ENCODE data around the gene DKK1. TPM values are rescaled to one million over a fixed set of nuclear protein-coding genes. Genes with fewer than 3 reads are reported as not detected.

Gene DKK1
- total RNA-seq, 2 experiments from 2014 or later = not detected

DNA sequence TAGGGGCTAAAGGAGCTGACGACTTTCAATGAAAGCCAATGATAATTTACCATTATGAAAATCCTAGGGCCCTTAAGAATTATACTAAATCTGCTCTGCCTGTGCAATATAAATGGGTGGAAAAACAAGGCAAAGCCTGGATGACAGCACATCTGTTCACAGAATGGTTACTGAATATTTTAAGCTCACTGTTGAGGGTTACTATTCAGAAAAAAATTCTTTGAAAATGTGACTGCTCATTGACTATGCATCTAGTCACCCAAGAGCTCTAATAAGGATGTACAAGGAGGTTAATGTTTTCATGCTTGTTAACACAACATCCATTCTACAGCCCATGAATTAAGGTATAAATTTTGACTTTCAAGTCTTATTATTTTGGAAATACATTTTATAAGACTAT lies 8.9 kb downstream of the DKK1 start:
- H3K36me3 Mint-ChIP-seq = no peaks in the 10 kb centered on the region
- no peak overlapping the region for H3K4me3 Mint-ChIP-seq
- no peak for DNase-seq
- POLR2A ChIA-PET = no interaction called here
- H3K27ac Mint-ChIP-seq = no peak overlapping the region
- CTCF ChIA-PET = no interaction called here
- intact Hi-C loops (cut with micrococcal nuclease) = no loop called here
- H3K27me3 Mint-ChIP-seq = no peaks in the 10 kb centered on the region
- H3K9me3 Mint-ChIP-seq = no peaks in the 10 kb centered on the region
- H3K4me1 Mint-ChIP-seq (ENCODE audit: low read depth) = no peaks in the 10 kb centered on the region

DNA sequence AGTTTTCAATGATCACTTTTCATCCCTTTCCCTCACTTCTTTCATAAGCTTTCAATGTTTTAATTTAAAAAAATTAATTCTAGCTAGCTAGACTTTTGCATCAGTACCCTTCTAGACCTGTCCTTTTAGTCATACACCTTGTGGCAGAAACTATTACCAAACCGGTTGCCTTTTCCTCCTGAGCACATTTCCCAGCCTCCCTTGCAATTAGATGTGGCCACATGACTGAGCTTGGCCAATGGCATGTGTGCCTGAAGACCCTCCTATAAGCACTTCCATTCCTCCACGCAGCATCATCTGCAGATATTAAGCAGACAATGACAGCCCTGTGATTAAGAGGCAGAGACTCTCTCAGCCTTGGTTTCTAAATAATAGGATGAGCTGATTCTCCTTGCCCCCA lies 12.3 kb downstream of the DKK1 start:
- ChIA-PET POLR2A (no interaction called here), CTCF (no interaction called here)
- Mint-ChIP-seq H3K27ac (no peak overlapping the region), H3K4me1 (ENCODE audit: low read depth) (no peaks in the 10 kb centered on the region), H3K27me3 (no peaks in the 10 kb centered on the region), H3K36me3 (no peaks in the 10 kb centered on the region), H3K9me3 (no peaks in the 10 kb centered on the region), H3K4me3 (no peak overlapping the region)
- no peak for DNase-seq
- intact Hi-C loops (cut with micrococcal nuclease) = no loop called here

DNA sequence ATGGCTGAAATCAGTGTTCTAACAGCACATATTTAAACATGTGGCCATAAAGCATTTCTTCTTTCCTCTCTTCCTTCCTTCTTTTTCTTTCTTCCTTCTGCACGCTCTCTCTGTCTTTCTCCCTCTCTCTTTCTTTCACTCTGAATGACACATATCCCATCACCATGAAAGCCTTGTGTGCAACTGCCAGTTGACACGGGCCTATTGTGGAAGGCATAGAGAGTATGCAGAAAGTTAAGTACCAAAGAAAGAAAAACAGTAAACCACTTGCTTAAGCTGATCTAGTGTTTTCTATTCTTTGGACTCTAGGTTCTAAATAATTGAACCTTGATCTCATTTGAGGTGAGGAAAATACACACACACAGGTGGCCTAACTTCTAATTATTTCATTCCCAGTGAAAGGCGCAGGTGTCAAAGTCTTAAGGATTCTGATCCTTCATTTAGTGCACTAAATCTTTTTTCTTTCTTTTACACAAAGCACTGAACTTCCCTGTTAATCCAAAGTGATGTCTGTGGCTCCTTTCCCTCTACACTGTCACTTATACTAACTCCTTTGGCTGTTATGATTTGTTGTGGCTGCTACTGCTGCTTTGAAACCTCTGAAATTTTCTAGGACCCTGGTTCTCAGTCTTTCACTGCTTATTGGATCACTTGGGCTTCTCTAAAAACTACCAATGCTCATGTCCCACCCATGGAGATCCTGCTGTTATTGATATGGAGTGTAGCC lies 17.7 kb downstream of the DKK1 start:
- CTCF ChIA-PET = interaction anchor here (0.6 kb wide), 1 partner anchor 1218 kb away, joined by 3 read pairs; no protein-coding TSS in a partner anchor
- H3K9me3 Mint-ChIP-seq = no peaks in the 10 kb centered on the region
- H3K36me3 Mint-ChIP-seq = no peaks in the 10 kb centered on the region
- no peak for DNase-seq
- no peaks in the 10 kb centered on the region for H3K27me3 Mint-ChIP-seq
- POLR2A ChIA-PET = no interaction called here
- no peak overlapping the region for H3K27ac Mint-ChIP-seq
- no peaks in the 10 kb centered on the region for H3K4me1 Mint-ChIP-seq (ENCODE audit: low read depth)
- intact Hi-C loops (cut with micrococcal nuclease) = no loop called here
- H3K4me3 Mint-ChIP-seq = no peak overlapping the region

DNA sequence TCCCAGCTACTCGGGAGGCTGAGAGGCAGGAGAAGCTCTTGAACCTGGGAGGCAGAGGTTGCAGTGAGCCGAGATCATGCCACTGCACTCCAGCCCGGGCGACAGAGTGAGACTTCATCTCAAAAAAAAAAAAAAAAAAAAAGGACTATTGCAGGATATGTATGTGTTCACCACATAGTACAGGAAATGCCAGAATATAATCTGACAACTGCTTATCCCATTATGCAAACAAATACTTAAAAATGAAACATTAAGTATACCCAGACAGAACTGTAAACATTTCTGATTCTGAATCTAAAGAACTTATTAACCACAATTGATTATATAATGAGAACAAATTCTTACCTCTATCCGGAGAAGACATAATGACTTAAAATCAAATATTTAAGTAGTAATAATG lies 18.7 kb downstream of the DKK1 start:
- no peak overlapping the region for H3K27ac Mint-ChIP-seq
- H3K9me3 Mint-ChIP-seq = no peaks in the 10 kb centered on the region
- no peaks in the 10 kb centered on the region for H3K36me3 Mint-ChIP-seq
- H3K27me3 Mint-ChIP-seq = no peaks in the 10 kb centered on the region
- intact Hi-C loops (cut with micrococcal nuclease) = no loop called here
- POLR2A ChIA-PET = no interaction called here
- DNase-seq = no peak
- no peak overlapping the region for H3K4me3 Mint-ChIP-seq
- CTCF ChIA-PET = no interaction called here
- H3K4me1 Mint-ChIP-seq (ENCODE audit: low read depth) = no peaks in the 10 kb centered on the region

DNA sequence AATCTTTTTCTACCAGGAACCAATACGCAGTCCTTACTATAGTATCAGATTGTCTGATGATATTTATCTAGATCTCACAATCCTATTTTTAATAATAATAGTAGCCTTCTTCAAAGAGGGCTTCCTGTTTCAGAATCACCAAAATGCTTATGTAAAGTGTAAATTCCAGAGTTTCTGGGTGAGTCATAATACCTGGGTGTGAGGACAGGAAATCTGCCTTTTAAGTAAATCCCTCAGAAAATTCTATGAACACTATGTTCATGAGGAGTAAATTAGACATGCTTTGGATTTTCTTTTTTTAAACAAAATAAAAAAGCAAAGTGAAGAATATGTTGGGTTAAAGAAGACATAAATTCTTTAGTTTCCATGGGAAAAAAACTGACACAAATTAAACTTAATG lies 20.5 kb downstream of the DKK1 start:
- no peak for DNase-seq
- Mint-ChIP-seq H3K36me3 (no peaks in the 10 kb centered on the region), H3K27ac (no peak overlapping the region), H3K9me3 (no peaks in the 10 kb centered on the region), H3K4me1 (ENCODE audit: low read depth) (no peaks in the 10 kb centered on the region), H3K27me3 (no peaks in the 10 kb centered on the region), H3K4me3 (no peak overlapping the region)
- intact Hi-C loops (cut with micrococcal nuclease) = no loop called here
- CTCF ChIA-PET = no interaction called here
- POLR2A ChIA-PET = no interaction called here

DNA sequence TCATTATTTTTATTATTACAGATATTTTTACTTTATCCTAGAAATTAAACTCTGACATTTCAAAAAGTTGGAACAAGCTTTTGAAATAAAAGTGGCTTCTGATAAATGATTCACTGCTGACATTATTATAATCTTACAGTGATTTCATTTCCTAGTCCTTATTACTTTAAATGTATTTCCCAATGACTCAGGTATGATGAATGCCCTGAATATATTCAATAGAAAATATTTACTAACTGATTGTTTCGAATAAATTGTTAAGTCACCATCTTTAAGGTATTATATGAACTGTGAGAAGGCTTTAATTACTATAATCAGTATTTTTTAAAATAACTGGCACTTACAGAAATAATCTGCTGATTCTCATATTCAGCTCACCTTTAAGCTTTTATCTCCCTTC lies 21.6 kb downstream of the DKK1 start:
- Mint-ChIP-seq H3K4me3 (no peak overlapping the region), H3K36me3 (no peaks in the 10 kb centered on the region), H3K4me1 (ENCODE audit: low read depth) (no peaks in the 10 kb centered on the region), H3K27ac (no peak overlapping the region), H3K27me3 (no peaks in the 10 kb centered on the region), H3K9me3 (no peaks in the 10 kb centered on the region)
- ChIA-PET POLR2A (no interaction called here), CTCF (no interaction called here)
- no peak for DNase-seq
- intact Hi-C loops (cut with micrococcal nuclease) = no loop called here

DNA sequence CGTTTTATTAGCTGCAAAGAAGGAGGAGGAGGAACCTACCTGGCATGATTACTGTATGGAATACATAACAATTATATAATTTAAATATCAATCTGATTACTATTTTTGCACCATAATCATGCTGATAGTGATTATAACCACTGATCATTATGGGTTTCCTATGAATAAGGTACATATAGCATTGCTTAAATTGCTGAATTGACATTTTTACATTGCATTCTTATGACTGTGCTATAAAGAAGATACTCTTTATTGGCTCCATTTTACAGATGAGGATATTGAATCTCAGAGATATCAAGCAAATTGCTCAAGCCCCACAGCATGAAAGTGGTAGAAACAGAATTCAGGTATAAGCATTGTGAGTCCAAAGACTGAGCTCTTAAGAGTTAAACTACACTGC lies 23.1 kb downstream of the DKK1 start:
- intact Hi-C loops (cut with micrococcal nuclease) = no loop called here

DNA sequence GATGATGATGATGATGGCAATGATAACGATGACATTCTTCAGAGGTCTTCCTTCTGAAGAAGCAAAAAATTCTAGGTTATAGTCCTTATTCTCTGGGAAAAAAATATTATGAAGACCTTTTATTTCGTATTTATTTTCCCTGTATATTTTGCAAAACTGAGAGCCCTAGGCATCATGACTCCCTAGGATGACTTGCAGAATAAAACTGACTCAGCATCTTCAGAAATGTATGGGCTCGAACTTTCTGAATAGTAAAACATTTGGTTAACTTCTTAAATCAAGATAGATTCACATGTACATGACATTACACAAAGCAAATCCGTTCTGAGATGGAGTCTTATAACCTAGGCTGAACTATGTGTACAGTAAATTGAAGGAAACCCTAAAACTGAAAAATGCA lies 29.4 kb downstream of the DKK1 start:
- Mint-ChIP-seq H3K4me3 (no peak overlapping the region), H3K4me1 (ENCODE audit: low read depth) (no peaks in the 10 kb centered on the region), H3K27ac (no peak overlapping the region), H3K36me3 (no peaks in the 10 kb centered on the region), H3K27me3 (no peaks in the 10 kb centered on the region), H3K9me3 (no peaks in the 10 kb centered on the region)
- POLR2A ChIA-PET = no interaction called here
- no peak for DNase-seq
- intact Hi-C loops (cut with micrococcal nuclease) = no loop called here
- CTCF ChIA-PET = no interaction called here

More for the DNA sequence above, 23.1 kb downstream of the DKK1 start:
- Mint-ChIP-seq H3K36me3 (no peaks in the 10 kb centered on the region), H3K27ac (no peak overlapping the region), H3K4me1 (ENCODE audit: low read depth) (no peaks in the 10 kb centered on the region), H3K9me3 (no peaks in the 10 kb centered on the region), H3K27me3 (no peaks in the 10 kb centered on the region), H3K4me3 (no peak overlapping the region)
- CTCF ChIA-PET = no interaction called here
- POLR2A ChIA-PET = no interaction called here
- DNase-seq = no peak

DNA sequence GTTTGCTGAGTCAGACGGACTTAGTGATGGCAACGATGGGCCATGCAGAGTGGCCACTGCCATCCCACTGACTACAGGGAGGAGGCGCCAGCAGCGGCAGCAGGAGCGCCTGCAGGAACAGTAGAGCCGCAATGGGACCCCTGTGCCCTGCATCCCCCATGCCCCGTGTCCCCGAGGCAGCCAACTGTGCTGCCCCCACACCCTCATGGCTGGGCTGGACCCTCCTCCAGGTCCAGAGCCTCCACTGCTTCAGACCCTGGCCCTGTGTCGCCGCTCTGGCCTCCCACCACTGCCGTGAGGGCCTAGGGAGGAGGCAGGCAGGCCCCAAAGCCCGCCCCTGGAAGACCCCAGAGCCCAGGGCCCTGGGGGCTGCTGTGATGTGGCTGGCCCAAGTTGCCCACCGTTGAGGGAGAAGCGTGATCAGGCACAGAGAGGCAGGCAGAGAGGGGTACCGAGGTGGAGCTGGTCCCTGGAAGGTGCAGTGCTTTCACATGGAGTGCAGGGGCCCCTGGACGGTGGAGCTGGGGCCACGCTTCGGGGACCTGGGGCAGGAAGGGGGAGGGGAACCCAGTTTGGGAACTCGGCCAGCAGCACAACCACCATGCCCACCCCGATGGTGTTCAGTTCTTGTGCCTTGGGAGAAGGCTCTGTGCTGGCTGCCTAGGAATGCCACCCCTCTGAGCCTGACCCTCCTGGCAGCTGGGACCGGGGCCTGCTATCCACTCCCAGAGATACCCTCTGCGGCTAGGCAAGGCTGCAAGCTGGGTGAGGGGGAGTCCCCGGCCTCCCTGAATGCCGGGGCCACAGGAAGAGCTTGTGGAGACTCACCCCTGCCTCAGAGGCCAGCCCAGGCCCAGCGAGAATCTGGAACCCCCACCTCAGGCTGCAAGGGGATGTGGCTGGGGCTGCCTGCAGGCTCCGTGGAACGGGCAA lies 32.6 kb downstream of the DKK1 start:
- Mint-ChIP-seq H3K4me1 (ENCODE audit: low read depth) (no peaks in the 10 kb centered on the region), H3K9me3 (no peaks in the 10 kb centered on the region), H3K36me3 (no peaks in the 10 kb centered on the region), H3K4me3 (no peak overlapping the region), H3K27ac (no peak overlapping the region), H3K27me3 (no peaks in the 10 kb centered on the region)
- ChIA-PET CTCF (no interaction called here), POLR2A (no interaction called here)
- intact Hi-C loops (cut with micrococcal nuclease) = no loop called here
- no peak for DNase-seq

DNA sequence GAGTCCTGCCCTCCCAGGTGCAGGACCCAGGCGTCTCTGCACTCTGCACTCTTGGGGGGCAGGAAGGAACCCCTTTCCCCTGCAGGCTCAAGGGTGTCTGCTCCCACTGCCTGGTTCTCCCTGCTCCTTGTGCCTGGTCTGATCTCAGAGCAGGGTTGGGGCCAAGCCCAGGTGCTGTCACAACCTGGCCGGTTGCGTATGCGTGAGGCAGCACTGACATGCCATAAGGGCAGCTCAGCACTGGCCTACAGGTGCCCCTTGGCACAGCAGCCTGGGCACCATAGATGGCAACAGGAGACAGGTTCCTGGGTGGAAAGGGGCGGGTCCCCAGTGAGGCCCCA lies 33.2 kb downstream of the DKK1 start:
- H3K27ac Mint-ChIP-seq = no peak overlapping the region
- no peaks in the 10 kb centered on the region for H3K27me3 Mint-ChIP-seq
- no peak for DNase-seq
- ChIA-PET CTCF (no interaction called here), POLR2A (no interaction called here)
- no peaks in the 10 kb centered on the region for H3K36me3 Mint-ChIP-seq
- H3K4me1 Mint-ChIP-seq (ENCODE audit: low read depth) = no peaks in the 10 kb centered on the region
- intact Hi-C loops (cut with micrococcal nuclease) = no loop called here
- H3K9me3 Mint-ChIP-seq = no peaks in the 10 kb centered on the region
- H3K4me3 Mint-ChIP-seq = no peak overlapping the region

DNA sequence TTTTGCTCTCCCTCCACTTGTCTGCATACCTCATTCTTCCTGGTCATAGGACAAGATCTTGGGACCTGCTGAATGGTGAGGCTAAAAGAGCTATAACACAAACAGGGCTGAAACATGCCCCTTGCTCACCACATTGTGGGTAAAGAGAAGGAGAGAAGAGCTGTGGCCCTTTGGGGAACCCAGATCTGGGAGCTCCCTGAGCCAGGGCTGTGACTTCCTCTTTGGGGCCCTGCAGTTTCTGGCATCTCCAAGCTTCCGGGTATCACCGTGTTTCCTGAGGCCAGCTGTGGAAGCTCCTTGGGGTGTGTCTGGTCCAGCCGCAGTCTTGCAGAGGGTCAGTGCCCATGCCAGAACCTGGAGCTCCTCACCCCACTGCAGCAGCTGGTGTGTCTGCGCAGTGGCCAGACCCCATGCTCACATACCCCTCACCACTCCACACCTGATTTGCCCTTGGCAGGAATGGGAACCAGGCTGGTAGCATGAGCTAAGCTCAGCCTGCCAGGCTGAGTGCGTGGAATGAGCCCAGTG lies 34.0 kb downstream of the DKK1 start:
- POLR2A ChIA-PET = no interaction called here
- intact Hi-C loops (cut with micrococcal nuclease) = no loop called here
- Mint-ChIP-seq H3K4me1 (ENCODE audit: low read depth) (no peaks in the 10 kb centered on the region), H3K27ac (no peak overlapping the region), H3K36me3 (no peaks in the 10 kb centered on the region), H3K27me3 (no peaks in the 10 kb centered on the region), H3K9me3 (no peaks in the 10 kb centered on the region), H3K4me3 (no peak overlapping the region)
- CTCF ChIA-PET = interaction anchor here (0.7 kb wide), 1 partner anchor 76 kb away, joined by 3 read pairs; no protein-coding TSS in a partner anchor
- DNase-seq = no peak

DNA sequence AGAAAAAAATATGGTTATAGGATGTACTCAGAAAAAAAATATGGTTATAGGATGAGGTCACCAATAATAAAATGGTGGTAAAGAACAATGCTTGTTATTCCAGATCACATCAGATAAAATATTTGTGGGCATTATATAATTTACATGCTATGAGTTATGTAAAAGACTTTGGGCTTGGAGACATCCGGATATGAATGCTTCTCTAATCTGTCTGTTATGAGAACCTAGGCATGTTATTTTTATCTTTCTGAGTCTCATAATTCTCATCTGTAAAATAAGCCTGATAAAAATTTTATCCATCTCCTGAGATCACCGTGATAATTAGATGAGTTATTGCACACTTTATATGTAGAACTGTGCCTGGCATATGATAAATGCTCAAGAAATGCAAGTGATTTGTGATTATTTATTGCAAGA lies 37.8 kb downstream of the DKK1 start:
- H3K9me3 Mint-ChIP-seq = no peaks in the 10 kb centered on the region
- no peak overlapping the region for H3K27ac Mint-ChIP-seq
- H3K4me1 Mint-ChIP-seq (ENCODE audit: low read depth) = no peaks in the 10 kb centered on the region
- intact Hi-C loops (cut with micrococcal nuclease) = no loop called here
- ChIA-PET CTCF (no interaction called here), POLR2A (no interaction called here)
- no peak overlapping the region for H3K4me3 Mint-ChIP-seq
- DNase-seq = no peak
- H3K36me3 Mint-ChIP-seq = no peaks in the 10 kb centered on the region
- no peaks in the 10 kb centered on the region for H3K27me3 Mint-ChIP-seq

DNA sequence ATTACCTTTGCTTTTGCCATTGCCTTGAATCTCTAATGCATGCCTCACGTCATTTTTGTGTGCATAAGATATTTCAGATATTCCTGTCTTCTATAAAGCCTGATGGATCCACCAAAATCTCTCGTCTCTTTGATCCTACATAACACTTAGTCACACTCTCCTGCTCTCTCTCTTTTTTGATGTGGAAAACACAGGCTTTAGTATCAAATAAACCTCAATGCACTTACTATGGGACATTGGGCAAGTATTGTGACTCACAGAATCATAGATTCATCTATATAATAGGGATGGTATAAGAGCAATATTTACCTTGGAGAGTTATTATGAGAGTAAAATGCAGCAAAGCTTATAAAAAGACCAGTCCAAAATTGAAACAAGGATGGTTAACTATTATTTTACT lies 39.1 kb downstream of the DKK1 start:
- Mint-ChIP-seq H3K4me3 (no peak overlapping the region), H3K9me3 (no peaks in the 10 kb centered on the region), H3K27me3 (no peaks in the 10 kb centered on the region), H3K27ac (no peak overlapping the region), H3K4me1 (ENCODE audit: low read depth) (no peaks in the 10 kb centered on the region), H3K36me3 (no peaks in the 10 kb centered on the region)
- ChIA-PET POLR2A (no interaction called here), CTCF (no interaction called here)
- intact Hi-C loops (cut with micrococcal nuclease) = no loop called here
- DNase-seq = no peak
